Measurements from ENCODE around the gene OSTN. TPM values are rescaled to one million over a fixed set of nuclear protein-coding genes. Genes with fewer than 3 reads are reported as not detected.
"Not testable (repeated sequence)": the region's sequence is repeated elsewhere in the genome, so short reads cannot be mapped to it uniquely, and the experiment has no call there.

Gene OSTN
- total RNA-seq, 1 experiment from 2014 or later = not detected

DNA sequence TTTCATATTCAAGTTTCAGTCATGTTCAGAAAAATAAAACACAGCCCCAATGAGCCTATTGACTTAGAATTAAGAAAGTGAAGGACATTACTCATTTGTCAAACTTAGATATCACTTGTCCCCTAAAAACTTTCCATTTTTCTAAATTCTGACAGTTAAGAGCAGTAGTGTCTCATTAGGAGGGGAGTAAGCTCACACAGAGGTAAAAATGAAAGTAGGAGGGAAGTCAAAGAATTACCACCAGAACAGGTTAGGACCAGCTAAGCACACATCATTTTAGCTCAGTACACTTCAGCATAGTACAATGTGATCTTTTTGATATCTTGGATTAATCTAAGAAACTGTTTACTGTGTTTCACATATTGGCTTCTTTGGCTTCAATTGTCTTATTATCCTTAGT, 64.3 kb downstream of the OSTN start:
- DNase-seq (ENCODE audit: low read depth) = peak; percentile 23

DNA sequence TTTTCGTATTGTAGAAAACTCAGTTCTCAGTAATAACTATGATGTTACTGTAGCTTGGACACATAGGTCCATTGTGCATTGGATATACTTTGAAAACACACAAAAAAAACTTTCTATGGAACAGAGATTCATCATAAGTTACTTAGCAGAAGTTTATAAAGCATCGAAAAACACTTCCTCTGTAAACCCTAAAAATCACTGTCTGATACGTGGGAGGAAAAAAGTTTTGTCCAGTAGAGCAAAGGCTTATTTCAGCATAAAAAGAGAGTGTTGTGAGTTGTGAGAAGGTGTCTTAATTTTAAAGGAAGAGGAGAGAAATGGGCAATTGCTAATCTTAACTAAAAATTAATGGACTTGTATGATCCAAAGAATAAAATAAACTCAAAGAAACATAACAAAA, 64.8 kb downstream of the OSTN start:
- DNase-seq (ENCODE audit: low read depth) = no peak

GRCh38 chr3:191268737-191269136, 69.7 kb downstream of the OSTN start:
- no peak for DNase-seq (ENCODE audit: low read depth)

DNA sequence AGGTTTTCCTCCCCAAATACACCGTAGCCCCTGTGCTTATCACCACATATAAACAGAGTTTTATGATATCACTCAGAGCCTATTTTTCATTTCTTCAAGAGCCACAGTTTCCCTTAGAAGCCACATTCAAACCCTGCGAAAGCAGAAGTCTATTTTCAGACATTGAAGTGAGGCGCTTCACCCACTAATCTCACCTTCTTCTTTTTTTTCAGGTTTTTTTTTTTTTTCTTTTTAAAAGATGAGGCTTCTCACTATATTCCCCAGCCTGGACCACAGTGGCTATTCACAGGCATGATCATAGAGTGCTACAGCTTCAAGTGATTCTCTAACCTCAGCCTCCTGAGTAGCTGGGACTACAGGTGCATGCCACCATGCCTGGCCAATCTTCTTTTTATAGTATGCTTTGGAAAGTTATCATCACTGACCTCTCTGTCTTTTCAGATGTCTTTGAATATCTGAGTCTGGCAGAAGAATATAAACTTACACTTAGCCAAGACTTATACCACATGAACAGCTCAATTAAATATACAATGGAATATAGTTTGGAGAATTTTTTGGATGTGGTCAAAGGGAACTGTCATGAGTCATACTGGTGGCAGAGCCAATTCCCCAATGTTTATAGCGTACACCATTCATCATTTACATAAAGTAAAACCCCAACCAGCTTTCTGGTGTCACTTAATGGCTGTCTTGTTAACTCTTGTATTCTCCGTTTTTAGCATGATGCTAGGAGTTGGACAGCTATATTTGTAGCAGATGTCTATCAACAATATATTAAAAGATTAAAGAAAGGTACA, 70.4 kb downstream of the OSTN start:
- no peak for DNase-seq (ENCODE audit: low read depth)

DNA sequence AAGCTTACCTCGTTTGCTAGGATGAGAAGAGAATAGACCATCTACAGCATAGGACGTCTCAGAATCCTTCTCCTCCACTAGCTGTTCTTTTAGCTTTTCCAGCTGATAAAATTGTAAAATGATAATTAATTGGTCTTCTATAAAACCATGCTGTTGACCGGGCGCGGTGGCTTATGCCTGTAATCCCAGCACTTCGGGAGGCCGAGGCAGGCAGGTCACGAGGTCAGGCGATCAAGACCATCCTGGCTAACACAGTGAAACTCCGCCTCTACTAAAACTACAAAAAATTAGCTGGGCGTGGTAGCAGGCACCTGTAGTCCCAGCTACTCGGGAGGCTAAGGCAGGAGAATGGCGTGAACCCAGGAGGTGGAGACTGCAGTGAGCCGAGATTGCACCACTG, 76.2 kb downstream of the OSTN start:
- not testable (repeated sequence) for DNase-seq (ENCODE audit: low read depth)

DNA sequence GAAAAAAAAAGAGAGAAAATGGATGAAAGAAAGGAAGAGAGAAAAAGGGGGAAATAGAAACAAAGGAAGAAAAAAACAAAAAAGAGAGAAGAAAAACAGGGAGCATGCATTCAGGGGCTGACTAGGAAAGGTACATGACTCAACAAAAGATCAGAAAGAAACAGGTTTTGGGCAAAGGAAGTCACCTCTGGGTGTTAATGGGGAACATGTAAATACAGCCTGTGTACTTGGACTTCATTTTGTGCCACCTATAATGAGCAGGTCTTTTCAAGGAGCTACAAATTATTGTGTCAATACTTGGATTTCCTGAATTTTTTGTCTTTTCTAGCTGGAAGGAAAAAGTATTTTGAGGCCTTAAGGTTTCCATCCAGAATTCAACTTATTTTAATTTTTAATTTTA, 76.7 kb downstream of the OSTN start:
- DNase-seq (ENCODE audit: low read depth) = no peak

- DNase-seq (ENCODE audit: low read depth) = no peak
Measured at GRCh38 chr3:191280111-191280510, 81.1 kb downstream of the OSTN start.

GRCh38 chr3:191280882-191281281, 81.8 kb downstream of the OSTN start:
- no peak for DNase-seq (ENCODE audit: low read depth)

GRCh38 chr3:191282251-191283185, 83.5 kb downstream of the OSTN start:
- DNase-seq (ENCODE audit: low read depth) = peak; percentile 56

DNA sequence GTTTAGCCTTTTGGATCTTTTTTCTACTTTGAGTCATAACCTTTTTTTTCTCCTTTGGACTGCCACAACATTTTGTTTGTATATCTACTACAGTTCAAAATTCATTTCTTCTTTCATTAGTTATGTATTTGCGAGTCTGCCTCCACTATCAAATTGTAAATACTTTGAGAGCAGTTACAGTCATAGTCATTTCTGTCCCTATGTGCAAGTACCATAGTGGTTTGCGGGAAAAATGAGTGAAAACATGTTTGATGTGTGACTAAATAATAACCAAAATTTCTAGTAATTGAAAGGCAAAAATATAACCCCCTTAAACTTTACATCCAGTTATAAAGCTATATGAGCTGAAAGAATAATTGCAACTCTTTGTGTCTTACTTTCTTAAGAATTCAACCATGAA, 84.4 kb downstream of the OSTN start:
- no peak for DNase-seq (ENCODE audit: low read depth)

DNA sequence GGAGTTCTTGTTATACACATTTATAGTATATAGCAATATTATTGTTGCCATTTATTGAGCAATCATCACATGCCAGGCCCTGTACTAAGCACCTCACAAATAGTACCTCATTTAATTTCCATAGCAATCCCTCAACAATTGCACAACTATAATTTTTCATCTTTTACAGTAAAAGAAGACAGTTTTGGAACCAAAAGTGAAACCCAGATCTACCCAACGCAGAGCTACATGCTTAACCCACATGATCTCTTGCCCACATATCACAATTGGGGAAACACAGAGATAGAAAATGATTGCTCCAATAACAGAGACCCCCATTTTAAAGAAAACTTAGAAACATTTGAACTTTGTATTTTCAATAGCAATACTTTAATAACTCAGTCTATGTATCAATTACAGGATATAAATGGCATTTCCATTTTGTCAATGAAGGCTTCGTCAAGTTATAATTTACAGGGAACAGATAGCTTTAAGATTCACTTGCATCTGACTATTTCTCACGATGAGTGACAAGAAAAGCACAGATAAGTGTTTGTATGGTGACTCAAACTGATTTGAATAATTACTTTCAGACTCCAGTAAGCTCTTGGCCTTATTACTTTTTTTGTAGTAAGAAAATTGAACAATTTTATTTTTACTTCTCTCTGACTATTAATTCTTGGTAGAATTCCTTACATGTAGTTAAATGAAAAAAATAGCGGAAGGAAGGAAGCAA, 91.4 kb downstream of the OSTN start:
- peak; percentile 26 for DNase-seq (ENCODE audit: low read depth)

DNA sequence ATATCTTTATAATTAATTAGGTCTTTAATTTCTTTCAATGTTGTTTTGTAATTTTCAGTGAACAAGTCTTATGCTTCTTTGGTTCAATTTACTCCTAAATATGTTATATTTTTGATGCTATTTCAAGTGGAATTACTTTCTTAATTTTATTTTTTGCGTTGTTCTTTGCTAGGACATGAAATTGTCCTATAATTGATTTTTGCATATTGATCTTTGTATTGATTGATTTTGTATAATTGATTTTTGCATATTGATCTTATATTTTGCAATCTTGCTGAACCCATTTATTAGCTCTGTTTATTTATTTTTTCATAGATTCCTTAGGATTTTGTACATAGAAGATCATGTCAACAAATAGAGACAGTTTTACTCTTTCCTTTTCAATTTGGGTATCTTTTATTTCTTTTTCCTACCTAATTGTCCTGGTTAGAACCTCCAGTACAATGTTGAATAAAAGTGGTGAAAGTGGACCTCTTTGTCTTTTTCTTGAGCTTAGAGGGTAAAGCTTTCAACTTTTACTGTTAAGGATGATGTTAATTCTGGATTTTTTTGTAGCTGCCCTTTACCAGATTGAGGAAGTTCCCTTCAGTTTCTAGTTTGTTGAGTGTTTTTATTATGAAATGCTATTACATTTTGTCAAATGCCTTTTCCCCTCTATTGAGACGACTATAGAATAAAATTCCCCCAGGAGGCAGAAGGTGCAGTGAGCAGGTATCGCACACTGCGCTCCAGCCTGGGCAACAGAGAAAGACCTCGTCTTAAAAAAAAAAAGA, 93.4 kb downstream of the OSTN start:
- DNase-seq (ENCODE audit: low read depth) = no peak

GRCh38 chr3:191294291-191294690, 95.2 kb downstream of the OSTN start:
- no peak for DNase-seq (ENCODE audit: low read depth)

- no peak for DNase-seq (ENCODE audit: low read depth)
Measured at GRCh38 chr3:191296041-191296541, 97.0 kb downstream of the OSTN start.

GRCh38 chr3:191298846-191299245, 99.8 kb downstream of the OSTN start:
- no peak for DNase-seq (ENCODE audit: low read depth)

DNA sequence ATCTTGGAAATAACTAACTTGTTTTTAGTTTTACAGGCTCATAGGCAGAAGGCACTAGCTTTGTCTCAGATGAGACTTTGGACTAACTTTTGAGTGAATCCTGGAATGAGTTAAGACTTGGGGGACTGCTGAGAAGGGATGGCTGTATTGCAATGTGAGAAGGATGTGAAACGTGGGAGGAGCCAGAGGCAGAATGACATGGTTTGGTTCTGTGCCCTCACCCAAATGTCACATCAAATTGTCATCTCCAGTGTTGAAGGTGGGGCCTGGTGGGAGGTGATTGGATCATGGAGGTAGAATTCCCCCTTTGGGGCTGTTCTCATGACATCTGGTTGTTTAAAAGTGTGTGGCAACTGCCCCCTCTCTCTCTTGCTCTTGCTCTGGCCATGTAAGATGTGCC, 101.4 kb downstream of the OSTN start:
- no peak for DNase-seq (ENCODE audit: low read depth)

- no peak for DNase-seq (ENCODE audit: low read depth)
Measured at GRCh38 chr3:191301017-191301416, 102.0 kb downstream of the OSTN start.

GRCh38 chr3:191301782-191302411, 102.9 kb downstream of the OSTN start:
- DNase-seq (ENCODE audit: low read depth) = no peak

DNA sequence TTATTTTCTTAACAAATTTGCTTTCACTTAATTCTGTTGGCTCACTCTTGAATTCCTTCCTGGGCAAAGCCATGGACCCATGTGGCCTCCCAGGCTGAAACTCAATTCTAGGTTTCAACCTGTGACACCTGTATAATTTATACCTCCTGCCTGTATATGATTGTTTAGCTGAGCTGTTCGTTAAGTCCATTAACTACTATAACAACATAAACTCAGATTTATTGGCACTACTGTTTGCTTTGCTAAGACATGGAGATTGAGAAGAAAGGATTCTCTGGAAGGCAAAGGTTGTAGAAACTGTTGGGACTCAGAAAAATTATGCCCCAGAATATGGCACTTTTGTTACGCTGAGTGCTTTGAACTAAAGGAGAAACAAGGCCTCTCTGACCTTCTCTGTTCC, 103.4 kb downstream of the OSTN start:
- DNase-seq (ENCODE audit: low read depth) = no peak

DNA sequence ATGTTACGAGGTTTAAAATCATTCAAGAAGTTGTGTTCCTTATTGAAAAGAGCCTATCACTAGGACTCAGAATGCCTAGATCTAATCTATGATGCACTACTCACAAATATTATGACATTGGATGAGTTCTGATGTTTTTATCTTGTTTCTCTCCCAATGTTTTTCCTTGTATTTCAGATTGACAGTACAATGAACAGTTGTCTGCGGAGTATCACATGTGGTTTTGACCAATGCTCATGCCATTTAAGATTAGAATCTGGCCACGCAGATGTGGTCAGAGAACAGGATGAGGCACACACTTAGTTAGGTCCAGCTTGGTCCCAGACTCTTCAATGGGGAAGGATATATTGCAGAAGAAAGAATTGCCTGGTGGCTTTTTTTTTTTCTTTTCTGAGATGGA, 104.6 kb downstream of the OSTN start:
- DNase-seq (ENCODE audit: low read depth) = peak; percentile 26

DNA sequence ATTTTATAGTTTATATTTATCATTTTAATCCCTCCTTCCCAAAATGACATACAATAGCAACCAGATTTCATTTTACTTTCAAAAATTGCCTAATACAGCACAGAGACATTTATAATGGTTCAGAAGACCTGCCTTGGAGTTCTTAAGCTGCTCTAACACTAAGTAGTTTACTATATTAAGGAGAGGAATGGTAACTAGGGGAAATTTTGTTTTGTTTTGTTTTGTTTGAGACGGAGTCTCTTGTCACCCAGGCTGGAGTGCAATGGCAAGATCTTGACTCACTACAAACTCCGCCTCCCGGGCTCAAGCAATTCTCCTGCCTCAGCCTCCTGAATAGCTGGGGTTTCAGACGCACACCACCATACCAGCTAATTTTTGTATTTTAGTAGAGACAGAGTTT, 107.4 kb downstream of the OSTN start:
- no peak for DNase-seq (ENCODE audit: low read depth)
